PC-3 (cell line): ENCODE data around the gene OR2H1.

Source experiments
- CTCF ChIP-seq: fragments of 300-600 bp; sonication (generic); conservative IDR thresholded peaks from 2 replicates; pipeline ENCODE4 v1.5.1; 2017; ENCODE audit warnings: antibody characterized with exemption, low read depth, mild to moderate bottlenecking, low read length
- EZH2 ChIP-seq: fragments of 300-600 bp; sonication (generic); IDR thresholded peaks from one replicate; pipeline ENCODE4 v1.6.1; 2017; ENCODE audit warnings: antibody characterized with exemption, mild to moderate bottlenecking, low read length; ENCODE audit not compliant: unreplicated experiment
- EZH2phosphoT487 ChIP-seq: fragments of 300-600 bp; sonication (generic); IDR thresholded peaks from 2 replicates; pipeline ENCODE4 v1.6.1; 2018; ENCODE audit warnings: mild to moderate bottlenecking, antibody characterized with exemption, low read length, borderline replicate concordance

GRCh38 chr6:29474996-29475395, 18.0 kb downstream of the OR2H1 start:
- TF ChIP-seq CTCF = no peak
- no peak for TF ChIP-seq EZH2
- TF ChIP-seq EZH2phosphoT487 = no peak
